OCI-LY1 (cell line): Measurements from ENCODE around the gene HMG20B.

ENCODE experiments used
- CTCF ChIP-seq: fragments of 200-600 bp; sonication (generic), shearing (Covaris generic); IDR thresholded peaks from 2 replicates; pipeline ENCODE4 v1.5.1; 2017; ENCODE audit warnings: mild to moderate bottlenecking, antibody characterized with exemption, low read length, moderate library complexity, mixed read lengths
- EZH2 ChIP-seq: fragments of 200-600 bp; sonication (generic), shearing (Covaris generic); IDR thresholded peaks from 2 replicates; pipeline ENCODE4 v1.8.0; 2017; ENCODE audit warnings: borderline replicate concordance, mixed run types, mild to moderate bottlenecking, antibody characterized with exemption, low read length, moderate library complexity, mixed read lengths

- no peak for TF ChIP-seq CTCF
- TF ChIP-seq EZH2 = no peak
Measured at GRCh38 chr19:3589949-3590348, 17.2 kb downstream of the HMG20B start.
